ENCODE data around the gene SDCCAG8. TPM values are rescaled to one million over a fixed set of nuclear protein-coding genes. Genes with fewer than 3 reads are reported as not detected.

SDCCAG8 gene
- total and polyA plus RNA-seq, 2 of the 8 experiments (the other 6 are each of a cell fraction or from before 2014, with no cell fraction given): 15.6 to 21.0 TPM

DNA sequence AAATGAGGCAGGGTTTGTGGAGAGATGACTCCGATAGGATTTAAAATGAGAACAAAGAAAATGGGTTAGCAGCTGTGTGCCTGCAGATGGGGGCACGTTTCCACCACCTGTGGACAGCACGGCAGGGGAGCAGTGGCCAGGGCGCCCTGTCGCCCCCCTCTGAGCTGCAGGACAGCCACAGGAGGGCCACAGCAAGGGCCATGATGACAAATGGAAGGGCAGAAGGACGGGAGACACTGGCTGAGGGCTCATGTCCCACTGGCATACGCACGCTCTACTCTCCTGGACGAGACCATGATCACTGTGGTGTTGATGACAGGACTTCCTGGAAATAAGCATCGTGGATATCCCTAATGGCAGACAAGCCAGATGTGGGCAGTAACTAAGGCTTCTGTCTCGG, 241.0 kb downstream of the SDCCAG8 start (continued):
- no peak for TF ChIP-seq CHD1 (IDR thresholded peaks at IDR 0.05; ENCODE audit: low read depth, low read length)
- TF ChIP-seq, protein P1, sequence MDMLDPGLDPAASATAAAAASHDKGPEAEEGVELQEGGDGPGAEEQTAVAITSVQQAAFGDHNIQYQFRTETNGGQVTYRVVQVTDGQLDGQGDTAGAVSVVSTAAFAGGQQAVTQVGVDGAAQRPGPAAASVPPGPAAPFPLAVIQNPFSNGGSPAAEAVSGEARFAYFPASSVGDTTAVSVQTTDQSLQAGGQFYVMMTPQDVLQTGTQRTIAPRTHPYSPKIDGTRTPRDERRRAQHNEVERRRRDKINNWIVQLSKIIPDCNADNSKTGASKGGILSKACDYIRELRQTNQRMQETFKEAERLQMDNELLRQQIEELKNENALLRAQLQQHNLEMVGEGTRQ (IDR thresholded peaks at IDR 0.05; ENCODE audit: low read length): no peak
- TF ChIP-seq, protein P2, sequence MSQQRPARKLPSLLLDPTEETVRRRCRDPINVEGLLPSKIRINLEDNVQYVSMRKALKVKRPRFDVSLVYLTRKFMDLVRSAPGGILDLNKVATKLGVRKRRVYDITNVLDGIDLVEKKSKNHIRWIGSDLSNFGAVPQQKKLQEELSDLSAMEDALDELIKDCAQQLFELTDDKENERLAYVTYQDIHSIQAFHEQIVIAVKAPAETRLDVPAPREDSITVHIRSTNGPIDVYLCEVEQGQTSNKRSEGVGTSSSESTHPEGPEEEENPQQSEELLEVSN (IDR thresholded peaks at IDR 0.05): no peak
- TF ChIP-seq ZNF274 (IDR thresholded peaks at IDR 0.05; ENCODE audit: borderline replicate concordance, extremely low read depth, low read length): no peak
- TF ChIP-seq YY1 (IDR thresholded peaks at IDR 0.05; ENCODE audit: low read depth, low read length): no peak
- no peak for TF ChIP-seq EGR1 (IDR thresholded peaks at IDR 0.05; ENCODE audit: borderline replicate concordance, low read depth, low read length)
- no peak for TF ChIP-seq SP2 (IDR thresholded peaks at IDR 0.05; ENCODE audit: low read length)
- TF ChIP-seq CHD2 (IDR thresholded peaks at IDR 0.05; ENCODE audit: low read length): no peak
- TF ChIP-seq RXRA (IDR thresholded peaks at IDR 0.05; ENCODE audit: insufficient read depth, low read depth, low read length): no peak
- TF ChIP-seq TEAD4 (IDR thresholded peaks at IDR 0.05; ENCODE audit: low read depth, low read length): no peak
- TF ChIP-seq TAF1 (IDR thresholded peaks at IDR 0.05; ENCODE audit: low read depth, low read length): no peak

Measured in H1 (cell line).